CD4-positive, alpha-beta T cell (primary cell): ENCODE results near the gene MARCHF9. TPM values are rescaled to one million over a fixed set of nuclear protein-coding genes. Genes with fewer than 3 reads are reported as not detected.

Experiments used
- ATAC-seq: fragments of 200-7000 bp; cut with Tn5 transposase; one replicate; pipeline ENCODE4 v1.10.0; 2022; ENCODE audit warnings: mild to moderate bottlenecking; ENCODE audit not compliant: poor library complexity
- CTCF ChIA-PET: fragments of 350-600 bp; sonication (Branson Sonifier 250); formaldehyde crosslinking; loops from one replicate; lab custom pipeline; 2021; ENCODE audit warnings: antibody characterized with exemption, inconsistent platforms; lab: Charles Lee
- POLR2A ChIA-PET: fragments of 350-600 bp; sonication (Branson Sonifier 250); formaldehyde crosslinking; loops from one replicate; lab custom pipeline; 2021; ENCODE audit warnings: antibody characterized with exemption, inconsistent platforms; lab: Charles Lee
- DNase-seq, 14 experiments: peaks; one replicate each; pipeline ENCODE4 v3.0.0-alpha.2; 2013 to 2020; ENCODE audit warnings: mixed read lengths in 2 of 14
- H3K27ac ChIP-seq, 2 donors: one replicate each; pipeline versions ENCODE4 v1.5.1 to v1.7.0; 2013; ENCODE audit warnings: low read length in 2 of 2, low read depth in 1 of 2, mild to moderate bottlenecking in 1 of 2
- H3K27me3 ChIP-seq, 2 experiments: 1 replicate in 1 of 2; 2 replicates in 1 of 2; pipeline versions ENCODE4 v1.6.1 to v1.7.0; 2013; ENCODE audit warnings: low read length in 2 of 2, control low read depth in 1 of 2, mild to moderate bottlenecking in 1 of 2, moderate library complexity in 1 of 2; ENCODE audit not compliant: insufficient read depth in 2 of 2, control insufficient read depth in 1 of 2
- H3K36me3 ChIP-seq: one replicate; pipeline ENCODE4 v1.6.1; 2013; ENCODE audit warnings: low read length, control low read depth; ENCODE audit not compliant: insufficient read depth
- H3K4me1 ChIP-seq: one replicate; pipeline ENCODE4 v1.6.1; 2013; ENCODE audit warnings: low read length, control low read depth; ENCODE audit not compliant: insufficient read depth
- H3K4me3 ChIP-seq: one replicate; pipeline ENCODE4 v1.5.1; 2013; ENCODE audit warnings: mild to moderate bottlenecking, low read length, moderate library complexity
- H3K9me3 ChIP-seq, 2 experiments: 1 replicate in 1 of 2; 2 replicates in 1 of 2; pipeline versions ENCODE4 v1.6.1 to v1.7.0; 2013; ENCODE audit warnings: low read length in 2 of 2, mild to moderate bottlenecking in 2 of 2, control low read depth in 1 of 2, moderate library complexity in 1 of 2; ENCODE audit not compliant: control insufficient read depth in 1 of 2, insufficient read depth in 1 of 2
- H3K27ac Mint-ChIP-seq: one replicate; pipeline ENCODE4 v1.8.0; 2020; ENCODE audit warnings: mixed read lengths
- H3K27me3 Mint-ChIP-seq: one replicate; pipeline ENCODE4 v1.8.0; 2021; ENCODE audit warnings: mixed read lengths
- H3K36me3 Mint-ChIP-seq: one replicate; pipeline ENCODE4 v1.8.0; 2021; ENCODE audit warnings: low read depth, mixed read lengths
- H3K4me1 Mint-ChIP-seq: one replicate; pipeline ENCODE4 v1.8.0; 2021; ENCODE audit warnings: low read depth, mixed read lengths
- H3K4me3 Mint-ChIP-seq: one replicate; pipeline ENCODE4 v1.8.0; 2020; ENCODE audit warnings: mild to moderate bottlenecking, mixed read lengths
- H3K9me3 Mint-ChIP-seq: one replicate; pipeline ENCODE4 v1.8.0; 2020; ENCODE audit warnings: mixed read lengths
- CTCF ChIP-seq: fragments of 200-600 bp; IDR thresholded peaks from one replicate; pipeline ENCODE4 v1.8.0; 2022; ENCODE audit warnings: antibody characterized with exemption, mild to moderate bottlenecking
- intact Hi-C, 2 experiments: fragments of 100-400 bp; cut with DNase I in 1 of 2; cut with micrococcal nuclease in 1 of 2; formaldehyde crosslinking; loops; one replicate each; pipeline versions ENCODE4 v1.15.1 to v1.9.0; 2023 to 2025; cut with DNase I, micrococcal nuclease
- total RNA-seq, 174 experiments: library from RNA in 2 of 174; stranded (reverse) in 2 of 174; gene quantifications; one replicate each; pipeline ENCODE4 v1.2.3 and lab custom pipeline; 2021 to 2026

Gene MARCHF9
- total RNA-seq, 2 experiments from 2014 or later, result 39.9 to 40.8 TPM

GRCh38 chr12:57777367-57777766, 22.5 kb downstream of the MARCHF9 start:
- Mint-ChIP-seq H3K4me3 (peak overlapping the region; percentile 9), H3K9me3 (no peaks in the 10 kb centered on the region), H3K27me3 (no peaks in the 10 kb centered on the region), H3K27ac (no peak overlapping the region), H3K36me3 (peaks cover 1% of the 10 kb centered on the region), H3K4me1 (peaks cover 37% of the 10 kb centered on the region)
- Histone ChIP-seq H3K27me3 (no peaks in the 10 kb centered on the region), H3K36me3 (no peaks in the 10 kb centered on the region), H3K9me3 (no peaks in the 10 kb centered on the region), H3K27ac (no peak overlapping the region), H3K4me3 (no peak overlapping the region), H3K4me1 (peaks cover 53% of the 10 kb centered on the region)
- ATAC-seq, result no peak
- no peak for DNase-seq
- CTCF ChIA-PET, result no interaction called here
- POLR2A ChIA-PET, result no interaction called here
- intact Hi-C loops, result no loop called here
- no peak for TF ChIP-seq CTCF

DNA sequence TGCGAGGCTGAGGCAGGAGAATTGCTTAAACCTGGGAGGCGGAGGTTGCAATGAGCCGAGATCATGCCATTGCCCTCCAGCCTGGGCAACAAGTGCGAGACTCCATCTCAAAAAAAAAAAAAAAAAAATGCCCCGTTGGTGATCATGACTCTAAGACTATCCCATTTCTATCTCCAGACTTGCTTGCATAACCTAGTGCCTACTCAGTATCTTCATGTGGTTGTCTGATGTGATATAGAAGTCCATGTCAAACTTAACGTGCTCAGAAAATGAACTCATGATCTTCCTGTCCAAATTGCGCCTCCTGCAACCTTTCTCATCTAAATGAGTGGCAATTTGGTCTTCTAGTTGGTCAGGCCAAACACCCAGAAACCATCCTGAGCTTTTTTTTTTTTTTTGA, 23.0 kb downstream of the MARCHF9 start:
- intact Hi-C loops, result no loop called here
- no peaks in the 10 kb centered on the region for H3K27me3 Mint-ChIP-seq
- ChIA-PET POLR2A (no interaction called here), CTCF (interaction anchor here (1.4 kb wide), 1 partner anchor 21 kb away, joined by 4 read pairs; no protein-coding TSS in a partner anchor)
- H3K4me3 ChIP-seq, result no peak overlapping the region
- no peak for DNase-seq
- H3K27ac ChIP-seq, result no peak overlapping the region
- H3K4me1 ChIP-seq, result peaks cover 53% of the 10 kb centered on the region
- no peak overlapping the region for H3K27ac Mint-ChIP-seq
- no peak for TF ChIP-seq CTCF
- H3K4me1 Mint-ChIP-seq, result peaks cover 39% of the 10 kb centered on the region
- no peaks in the 10 kb centered on the region for H3K36me3 ChIP-seq
- no peaks in the 10 kb centered on the region for H3K9me3 ChIP-seq
- no peak overlapping the region for H3K4me3 Mint-ChIP-seq
- H3K36me3 Mint-ChIP-seq, result peaks cover 7% of the 10 kb centered on the region
- ATAC-seq, result no peak
- no peaks in the 10 kb centered on the region for H3K9me3 Mint-ChIP-seq
- H3K27me3 ChIP-seq, result no peaks in the 10 kb centered on the region

DNA sequence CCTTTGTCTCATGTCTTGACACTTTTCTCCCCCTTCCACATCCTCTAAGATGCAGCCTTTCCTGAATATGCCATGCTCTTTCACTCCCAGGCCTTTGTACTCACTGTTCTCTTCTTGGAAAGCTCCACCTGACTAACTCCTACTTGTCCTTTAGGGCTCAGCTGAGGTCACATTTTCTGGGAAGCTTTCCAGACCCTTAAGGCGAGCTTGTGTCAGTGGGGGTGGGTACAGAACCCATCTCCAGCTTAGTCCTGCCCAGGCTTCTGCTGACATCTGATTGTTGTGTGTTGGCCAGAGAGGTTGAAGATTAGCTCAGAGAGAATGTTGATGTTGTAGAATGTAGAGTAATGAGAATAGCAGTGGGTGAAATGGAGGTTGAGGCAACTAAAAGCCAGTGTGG, 24.8 kb downstream of the MARCHF9 start:
- ChIA-PET POLR2A (interaction anchor here (1.1 to 2.0 kb wide), 2 partner anchors 15 to 23 kb away, joined by 3 to 10 read pairs; no protein-coding TSS in a partner anchor), CTCF (interaction anchor here (2.1 kb wide), 1 partner anchor 24 kb away, joined by 6 read pairs; no protein-coding TSS in a partner anchor)
- no peak for ATAC-seq
- H3K27me3 Mint-ChIP-seq, result no peaks in the 10 kb centered on the region
- H3K27ac Mint-ChIP-seq, result peak overlapping the region; percentile 100
- Histone ChIP-seq H3K36me3 (no peaks in the 10 kb centered on the region), H3K4me3 (no peak overlapping the region), H3K9me3 (no peaks in the 10 kb centered on the region), H3K27me3 (no peaks in the 10 kb centered on the region), H3K27ac (peak overlapping the region in 1 of 2 donors; percentile 82), H3K4me1 (peaks cover 58% of the 10 kb centered on the region)
- no peak overlapping the region for H3K4me3 Mint-ChIP-seq
- DNase-seq, result no peak
- no peak for TF ChIP-seq CTCF
- no peaks in the 10 kb centered on the region for H3K9me3 Mint-ChIP-seq
- H3K4me1 Mint-ChIP-seq, result peaks cover 47% of the 10 kb centered on the region
- H3K36me3 Mint-ChIP-seq, result peaks cover 16% of the 10 kb centered on the region
- intact Hi-C loops, result loop anchor here in 1 of 2 experiments (1.0 to 5.0 kb wide), 2 partner anchors 22 to 128 kb away; no protein-coding TSS in a partner anchor
